ENCODE results near the gene EXOC6B.

DNA sequence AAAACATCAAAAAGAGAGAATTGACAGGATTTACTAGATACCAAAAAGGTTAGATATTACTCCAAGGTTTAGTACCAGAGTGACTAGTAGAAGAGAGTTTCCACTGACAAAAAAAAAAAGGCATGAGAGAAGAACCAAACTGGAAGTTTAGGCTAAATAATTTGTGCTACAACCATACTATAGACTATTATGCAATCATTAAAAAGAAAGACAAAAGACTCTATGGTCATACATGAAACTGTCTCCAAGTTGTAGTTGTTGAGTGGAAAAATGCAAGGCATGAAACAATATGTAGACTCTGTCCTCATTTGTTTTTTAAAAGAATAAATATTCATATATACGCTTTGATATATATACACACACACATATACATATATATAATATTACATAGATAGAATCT is 1.7 kb upstream of the EXOC6B start:
- TF ChIP-seq CTCF (IDR thresholded peaks at IDR 0.05) (no peak), POLR2A (IDR thresholded peaks at IDR 0.05) (no peak)

Data from body of pancreas (tissue), 4 donors.